Myocyte (in vitro differentiated cells): ENCODE results near the gene CHMP2A. TPM values are rescaled to one million over a fixed set of nuclear protein-coding genes. Genes with fewer than 3 reads are reported as not detected.
"Not testable (repeated sequence)": the region's sequence is repeated elsewhere in the genome, so short reads cannot be mapped to it uniquely, and the experiment has no call there.

Source experiments
- DNase-seq: peaks from one replicate; pipeline ENCODE4 v3.0.0-alpha.2; 2012; ENCODE audit warnings: low read depth
- polyA plus RNA-seq: library from polyadenylated mRNA; unstranded; fragments of >200 nt; gene quantifications from one replicate; pipeline ENCODE4 v1.2.1, GENCODE V29; 2012; ENCODE audit warnings: missing spikeins
- total RNA-seq: library from RNA; depleted of rRNA; stranded (reverse); fragments of >200 nt; gene quantifications from 2 replicates; pipeline ENCODE4 v1.2.3, GENCODE V29; 2014

The CHMP2A gene
- total RNA-seq, result 120 and 132 TPM in 2 replicates
- polyA plus RNA-seq, result 260 TPM

GRCh38 chr19:58554494-58555368 lies at the start of gene CHMP2A:
CHMP2A (minus strand) TSS chr19:58555105; CDS start chr19:58554212, 893 bp downstream.
- DNase-seq, result peak; percentile 98

DNA sequence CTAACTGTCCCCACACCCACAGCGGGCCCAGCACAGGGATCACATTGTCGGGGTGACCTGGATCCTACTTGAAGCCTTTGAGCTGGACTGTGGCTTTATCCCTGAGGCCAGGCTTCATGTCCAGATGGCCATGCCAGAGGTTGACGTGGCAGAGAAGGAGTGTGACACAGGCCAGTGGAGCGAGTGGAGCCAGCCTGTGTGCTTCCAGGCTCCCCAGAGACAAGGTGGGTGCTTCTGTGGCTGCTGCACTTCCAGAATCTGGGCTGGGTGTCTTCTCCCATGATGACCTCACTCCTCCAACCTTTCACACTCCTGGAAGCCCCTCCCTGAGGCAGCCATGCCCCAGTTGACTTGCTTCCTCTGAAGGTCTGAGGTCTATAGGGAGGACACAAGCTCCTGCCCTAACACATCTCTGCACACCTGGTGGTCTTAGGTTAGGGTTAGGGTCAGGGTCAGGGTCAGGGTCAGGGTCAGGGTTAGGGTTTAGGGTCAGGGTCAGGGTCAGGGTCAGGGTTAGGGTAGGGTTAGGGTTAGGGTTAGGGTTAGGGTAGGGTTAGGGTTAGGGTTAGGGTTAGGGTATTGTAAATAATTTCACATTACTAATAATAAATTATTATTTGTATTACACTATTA lies 31.3 kb upstream of the CHMP2A start:
- peak; percentile 50 for DNase-seq

GRCh38 chr19:58585442-58586132 lies 30.7 kb upstream of the CHMP2A start:
- no peak for DNase-seq

GRCh38 chr19:58584498-58585441 lies 29.9 kb upstream of the CHMP2A start:
- DNase-seq, result no peak

- no peak for DNase-seq
These were observed 28.1 kb upstream of the CHMP2A start for GRCh38 chr19:58582985-58583384.

GRCh38 chr19:58581227-58582141 lies 26.6 kb upstream of the CHMP2A start:
- DNase-seq, result peak; percentile 90

- DNase-seq, result no peak
These were observed 24.7 kb upstream of the CHMP2A start for GRCh38 chr19:58579473-58580142.

- no peak for DNase-seq
These were observed 23.4 kb upstream of the CHMP2A start for GRCh38 chr19:58578012-58578925.

DNA sequence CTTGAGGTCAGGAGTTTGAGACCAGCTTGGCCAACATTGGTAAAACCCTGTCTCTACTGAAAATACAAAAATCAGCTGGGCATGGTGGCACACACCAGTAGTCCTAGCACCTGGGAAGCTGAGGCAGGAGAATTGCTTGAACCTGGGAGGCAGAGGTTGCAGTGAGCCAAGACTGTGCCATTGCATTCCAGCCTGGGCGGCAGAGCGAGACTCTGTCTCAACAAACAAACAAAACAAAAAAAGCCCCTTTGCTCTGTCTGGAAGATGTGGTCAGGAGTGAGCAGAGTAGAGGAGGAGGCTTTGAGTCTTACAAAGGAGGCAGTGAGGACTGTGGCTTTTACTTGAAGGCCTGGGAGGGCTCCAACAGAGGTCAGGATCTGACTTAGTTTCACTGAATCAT lies 22.7 kb upstream of the CHMP2A start:
- not testable (repeated sequence) for DNase-seq

- peak; percentile 95 for DNase-seq
These were observed 20.5 kb upstream of the CHMP2A start for GRCh38 chr19:58575183-58576041.

- DNase-seq, result no peak
These were observed 18.8 kb upstream of the CHMP2A start for GRCh38 chr19:58573658-58574164.

GRCh38 chr19:58572818-58573657 lies 18.1 kb upstream of the CHMP2A start, which contains the start of gene MZF1:
MZF1 (minus strand) TSS chr19:58573335; CDS start chr19:58571389, 1,946 bp downstream.
- peak; percentile 100 for DNase-seq

DNA sequence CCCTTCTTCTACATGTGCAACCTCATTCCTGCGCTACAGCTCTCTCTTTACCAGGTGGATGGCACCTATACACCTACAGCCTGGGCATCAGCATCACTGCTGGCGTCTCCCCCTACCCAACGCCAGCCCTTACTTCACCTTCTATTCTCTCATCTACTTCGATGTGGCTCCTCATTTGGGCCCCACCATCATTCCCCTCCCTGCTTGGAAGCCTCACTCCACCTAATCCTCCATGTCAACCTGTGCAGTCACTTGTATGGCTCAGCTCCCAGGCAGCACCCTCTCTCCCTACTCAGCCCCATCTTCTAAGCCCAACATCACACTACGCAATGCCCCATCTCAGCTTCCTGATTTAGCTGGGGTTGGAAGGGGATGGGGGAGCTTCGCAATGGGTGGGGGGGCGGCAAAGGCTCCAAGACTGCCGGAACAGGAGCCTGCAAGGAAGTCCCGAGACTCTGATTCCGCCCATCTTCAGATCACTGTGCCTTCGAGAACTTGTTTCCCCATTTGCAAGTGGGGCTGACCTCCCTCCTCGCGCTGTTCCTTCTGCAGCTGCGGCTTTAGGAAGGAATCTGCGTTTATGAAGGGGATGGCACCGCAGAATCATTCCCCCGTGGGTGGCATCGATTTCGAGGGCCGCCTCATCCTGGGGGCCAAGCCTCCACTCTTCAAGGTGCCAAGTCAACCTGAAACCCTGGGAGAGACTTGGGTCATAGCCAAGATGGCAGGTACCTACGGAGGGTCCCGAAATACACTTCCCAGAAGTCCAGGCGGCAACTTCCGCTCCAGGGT lies 17.3 kb upstream of the CHMP2A start:
- DNase-seq, result no peak

DNA sequence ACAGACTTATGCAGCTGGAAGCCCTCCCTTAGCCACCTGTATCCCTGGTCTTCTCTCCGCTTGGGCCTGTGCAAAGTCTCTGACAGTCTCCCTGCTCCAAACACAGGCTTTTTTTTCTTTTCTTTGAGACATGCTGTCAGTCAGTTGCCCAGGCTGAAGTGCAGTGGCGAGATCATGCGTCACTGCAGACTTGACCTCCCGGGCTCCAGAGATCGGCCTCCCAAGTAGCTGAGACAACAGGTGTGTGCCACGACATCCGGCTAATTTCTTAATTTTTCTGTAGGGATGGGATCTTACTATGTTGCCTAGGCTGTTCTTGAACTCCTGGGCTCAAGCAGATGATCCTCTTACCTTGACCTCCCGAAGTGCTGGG lies 16.7 kb upstream of the CHMP2A start:
- DNase-seq, result no peak
